Neuronal stem cell (in vitro differentiated cells): ENCODE measurements around the gene CCDC194.

Source experiments
- DNase-seq: peaks from one replicate; pipeline ENCODE4 v3.0.0-alpha.2; 2013; ENCODE audit warnings: low spot score
- H2AFZ ChIP-seq: one replicate; pipeline ENCODE4 v1.6.1; 2013; ENCODE audit warnings: mild to moderate bottlenecking, low read length, inconsistent platforms
- H2AK5ac ChIP-seq: 2 replicates; pipeline ENCODE4 v1.6.1; 2013; ENCODE audit warnings: low read depth, mild to moderate bottlenecking, inconsistent platforms, low read length, moderate library complexity, mixed read lengths
- H2BK120ac ChIP-seq: 2 replicates; pipeline ENCODE4 v1.6.1; 2013; ENCODE audit warnings: low read depth, mild to moderate bottlenecking, inconsistent platforms, low read length, moderate library complexity, mixed read lengths
- H2BK12ac ChIP-seq: one replicate; pipeline ENCODE4 v1.6.1; 2013; ENCODE audit warnings: low read length, inconsistent platforms
- H2BK15ac ChIP-seq: 2 replicates; pipeline ENCODE4 v1.6.1; 2013; ENCODE audit warnings: mild to moderate bottlenecking, low read length, inconsistent platforms, mixed read lengths
- H2BK5ac ChIP-seq: one replicate; pipeline ENCODE4 v1.6.1; 2013; ENCODE audit warnings: inconsistent platforms, mild to moderate bottlenecking, low read length, moderate library complexity
- H3K14ac ChIP-seq: one replicate; pipeline ENCODE4 v1.6.1; 2013; ENCODE audit warnings: low read length, inconsistent platforms
- H3K18ac ChIP-seq: 2 replicates; pipeline ENCODE4 v1.6.1; 2013; ENCODE audit warnings: low read length, inconsistent platforms
- H3K23ac ChIP-seq: 2 replicates; pipeline ENCODE4 v1.6.1; 2013; ENCODE audit warnings: low read depth, mild to moderate bottlenecking, mixed read lengths, low read length, inconsistent platforms; ENCODE audit not compliant: poor library complexity
- H3K27ac ChIP-seq: replicated peaks from 3 replicates; pipeline ENCODE4 v1.5.1; 2013; ENCODE audit warnings: low read length, inconsistent platforms
- H3K27me3 ChIP-seq, 3 experiments: 2 replicates each; pipeline ENCODE4 v1.6.1; 2013; ENCODE audit warnings: low read length in 3 of 3, mild to moderate bottlenecking in 2 of 3, inconsistent platforms in 1 of 3, low read depth in 1 of 3, mixed read lengths in 1 of 3, moderate library complexity in 1 of 3; ENCODE audit not compliant: control insufficient read depth in 3 of 3, insufficient read depth in 3 of 3
- H3K36me3 ChIP-seq, 2 donors: replicated peaks in 1 of 2; 2 replicates each; pipeline ENCODE4 v1.6.1; 2013; ENCODE audit warnings: low read length in 2 of 2; ENCODE audit not compliant: control insufficient read depth in 2 of 2, insufficient read depth in 2 of 2
- H3K4ac ChIP-seq: 2 replicates; pipeline ENCODE4 v1.6.1; 2013; ENCODE audit warnings: inconsistent platforms, mild to moderate bottlenecking, low read length, moderate library complexity
- H3K4me1 ChIP-seq, 2 donors: 1 replicate in 1 of 2; 2 replicates in 1 of 2; pipeline ENCODE4 v1.6.1; 2013; ENCODE audit warnings: low read length in 2 of 2, low read depth in 1 of 2; ENCODE audit not compliant: control insufficient read depth in 2 of 2, insufficient read depth in 1 of 2
- H3K4me2 ChIP-seq: one replicate; pipeline ENCODE4 v1.6.1; 2013; ENCODE audit warnings: mild to moderate bottlenecking, low read length, inconsistent platforms; ENCODE audit not compliant: insufficient read depth, poor library complexity, severe bottlenecking
- H3K4me3 ChIP-seq, 2 donors: 2 replicates each; pipeline ENCODE4 v1.5.1; 2013; ENCODE audit warnings: low read length in 2 of 2, mild to moderate bottlenecking in 2 of 2, inconsistent platforms in 1 of 2, moderate library complexity in 1 of 2
- H3K79me1 ChIP-seq: one replicate; pipeline ENCODE4 v1.6.1; 2013; ENCODE audit warnings: low read depth, mild to moderate bottlenecking, inconsistent platforms, low read length, moderate library complexity
- H3K9ac ChIP-seq: one replicate; pipeline ENCODE4 v1.6.1; 2013; ENCODE audit warnings: mild to moderate bottlenecking, low read depth, low read length, inconsistent platforms; ENCODE audit not compliant: poor library complexity
- H3K9me3 ChIP-seq, 2 donors: replicated peaks in 1 of 2; 2 replicates each; pipeline versions ENCODE3 to v1.6.1; 2013; ENCODE audit warnings: low read length in 2 of 2, mild to moderate bottlenecking in 2 of 2, inconsistent platforms in 1 of 2, low read depth in 1 of 2, mixed read lengths in 1 of 2, moderate library complexity in 1 of 2; ENCODE audit not compliant: control insufficient read depth in 2 of 2, insufficient read depth in 1 of 2
- H4K8ac ChIP-seq: one replicate; pipeline ENCODE4 v1.6.1; 2013; ENCODE audit warnings: low read depth, mild to moderate bottlenecking, inconsistent platforms, low read length, moderate library complexity
- H4K91ac ChIP-seq: one replicate; pipeline ENCODE4 v1.6.1; 2013; ENCODE audit warnings: low read length, low read depth, mild to moderate bottlenecking, inconsistent platforms; ENCODE audit not compliant: poor library complexity
- WGBS, 2 donors: extraction: QIAGEN DNeasy Blood & Tissue Kit; methylation state at CpG; one replicate each; pipeline ENCODE4 v1.1.7; 2013; ENCODE audit warnings: missing lambda C conversion rate in 2 of 2, mixed read lengths in 1 of 2; ENCODE audit not compliant: insufficient read length in 2 of 2, insufficient replicate concordance in 1 of 2; ENCODE audit errors: extremely low coverage in 2 of 2; 5-methylcytosine and 5-hydroxymethylcytosine counted together

The CCDC194 gene

DNA sequence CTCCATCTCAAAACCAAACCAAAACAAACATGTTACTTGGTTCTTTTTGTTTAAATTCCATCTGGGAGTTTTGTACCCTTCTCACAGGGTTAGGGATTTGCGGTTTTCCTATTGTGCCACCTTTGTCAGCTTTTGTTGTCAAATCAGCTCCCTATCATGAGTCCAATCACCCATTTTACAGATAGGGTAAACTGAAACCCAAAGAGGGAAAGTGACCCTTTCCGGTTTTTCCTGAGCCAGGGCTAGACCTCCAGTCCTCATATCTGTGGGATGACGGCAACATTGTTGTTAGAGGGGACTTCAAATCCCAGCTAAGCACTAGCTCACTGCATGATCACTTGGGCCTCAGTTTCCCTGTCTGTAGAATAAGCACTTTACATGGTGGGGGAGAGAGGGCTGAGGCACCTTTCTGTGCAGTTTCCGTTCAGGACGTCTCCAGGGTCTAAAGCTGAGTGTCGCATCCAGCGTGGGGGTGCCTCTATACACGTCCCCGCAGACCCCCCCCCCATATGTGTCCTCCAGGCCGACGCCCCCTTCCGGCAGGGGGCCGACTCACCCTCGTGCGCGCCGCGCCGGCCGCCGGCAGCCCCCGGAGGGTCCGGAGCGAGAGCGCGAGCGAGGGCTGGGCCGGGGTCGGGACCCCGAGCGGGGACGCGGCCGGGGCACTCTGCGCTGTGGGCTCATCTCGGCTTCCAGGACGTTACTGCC lies 3.9 kb downstream of the CCDC194 start:
- Histone ChIP-seq H2BK15ac (no peak overlapping the region), H2AFZ (peak overlapping the region; percentile 92), H3K14ac (no peak overlapping the region), H3K9me3 (peaks cover 0 to 5% of the 10 kb centered on the region in 2 donors), H3K4ac (no peak overlapping the region), H3K23ac (peak overlapping the region; percentile 5), H3K9ac (peak overlapping the region; percentile 71), H3K36me3 (no peaks in the 10 kb centered on the region), H4K91ac (no peak overlapping the region), H3K27me3 (peaks cover 0 to 8% (median 5%) of the 10 kb centered on the region in 3 experiments), H3K79me1 (peaks cover 1% of the 10 kb centered on the region), H3K27ac (peak overlapping the region; percentile 66), H4K8ac (no peak overlapping the region), H3K4me1 (peaks cover 3 to 4% of the 10 kb centered on the region in 2 donors), H3K4me3 (peak overlapping the region; percentile 47 to 75), H2BK120ac (no peak overlapping the region), H3K18ac (peak overlapping the region; percentile 78), H2BK12ac (no peak overlapping the region), H2AK5ac (peak overlapping the region; percentile 64), H3K4me2 (peak overlapping the region; percentile 85), H2BK5ac (peak overlapping the region; percentile 42)
- WGBS, 2 donors, result no CpG with 5 or more reads among the region's 37 CpGs
- no peak for DNase-seq

- Histone ChIP-seq H3K14ac (no peak overlapping the region), H3K79me1 (peaks cover 1% of the 10 kb centered on the region), H3K4me2 (no peak overlapping the region), H2AFZ (no peak overlapping the region), H3K36me3 (no peaks in the 10 kb centered on the region), H2BK120ac (no peak overlapping the region), H3K4me1 (peaks cover 3 to 4% of the 10 kb centered on the region in 2 donors), H3K4ac (no peak overlapping the region), H3K27me3 (peaks cover 0 to 8% (median 5%) of the 10 kb centered on the region in 3 experiments), H2BK12ac (no peak overlapping the region), H3K27ac (no peak overlapping the region), H4K91ac (no peak overlapping the region), H3K9ac (no peak overlapping the region), H3K23ac (no peak overlapping the region), H3K18ac (no peak overlapping the region), H4K8ac (no peak overlapping the region), H3K9me3 (peaks cover 0 to 5% of the 10 kb centered on the region in 2 donors), H3K4me3 (no peak overlapping the region), H2BK5ac (no peak overlapping the region), H2AK5ac (no peak overlapping the region), H2BK15ac (no peak overlapping the region)
- no CpG with 5 or more reads among the region's 1 CpG for WGBS, 2 donors
- DNase-seq, result no peak
Measured at GRCh38 chr19:17389288-17389687, 4.7 kb downstream of the CCDC194 start.

DNA sequence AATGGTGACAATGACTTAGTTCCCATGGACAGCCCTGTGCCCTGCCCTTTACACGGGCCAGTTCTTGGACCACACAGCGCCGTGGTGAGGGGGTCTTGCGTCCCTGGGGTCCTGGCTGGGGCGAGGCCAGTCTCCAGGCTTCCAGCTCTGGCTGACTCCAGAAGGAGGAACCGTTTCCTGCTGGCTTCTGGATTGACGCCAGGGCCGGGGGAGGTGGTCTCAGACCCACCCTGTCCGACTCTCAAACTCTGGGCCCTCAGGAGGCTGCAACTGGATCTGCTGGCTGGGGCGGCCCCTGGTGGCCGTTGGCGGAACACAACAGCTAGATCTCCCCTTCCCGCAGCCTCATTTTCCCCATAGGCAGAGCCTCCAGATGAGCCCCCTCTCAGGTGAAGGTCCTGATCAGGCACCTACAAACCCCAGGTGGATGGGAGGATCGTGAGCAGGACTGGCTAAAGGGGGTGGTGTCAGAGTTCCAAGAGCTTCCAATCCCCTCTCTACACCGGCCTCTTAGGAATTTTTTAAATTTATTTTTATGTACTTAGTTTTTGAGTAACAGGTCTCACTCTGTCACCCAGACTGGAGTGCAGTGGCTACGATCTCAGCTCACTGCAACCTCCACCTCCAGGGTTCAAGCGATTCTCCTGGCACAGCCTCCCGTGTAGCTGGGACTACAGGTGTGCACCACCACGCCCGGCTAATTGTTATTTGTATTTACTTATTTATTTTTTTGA lies 8.0 kb downstream of the CCDC194 start:
- DNase-seq, result no peak
- Histone ChIP-seq H3K9me3 (peaks cover 0 to 5% of the 10 kb centered on the region in 2 donors), H2AK5ac (peak overlapping the region; percentile 48), H3K79me1 (peaks cover 1% of the 10 kb centered on the region), H2BK5ac (no peak overlapping the region), H2BK120ac (no peak overlapping the region), H3K4me3 (no peak overlapping the region), H2BK12ac (no peak overlapping the region), H3K4me2 (no peak overlapping the region), H3K23ac (no peak overlapping the region), H3K14ac (no peak overlapping the region), H4K8ac (no peak overlapping the region), H2AFZ (peak overlapping the region; percentile 80), H2BK15ac (no peak overlapping the region), H3K9ac (peak overlapping the region; percentile 7), H3K27ac (no peak overlapping the region), H3K4ac (no peak overlapping the region), H3K18ac (no peak overlapping the region), H4K91ac (no peak overlapping the region), H3K27me3 (peaks cover 0 to 8% (median 5%) of the 10 kb centered on the region in 3 experiments), H3K36me3 (no peaks in the 10 kb centered on the region), H3K4me1 (no peaks in the 10 kb centered on the region)
- no CpG with 5 or more reads among the region's 20 CpGs for WGBS, 2 donors

- Histone ChIP-seq H3K36me3 (no peaks in the 10 kb centered on the region), H3K4me2 (no peak overlapping the region), H4K8ac (no peak overlapping the region), H3K18ac (no peak overlapping the region), H3K27ac (no peak overlapping the region), H2BK12ac (no peak overlapping the region), H4K91ac (no peak overlapping the region), H3K4me3 (no peak overlapping the region), H2BK15ac (no peak overlapping the region), H3K9ac (no peak overlapping the region), H3K4ac (no peak overlapping the region), H3K9me3 (peaks cover 2 to 6% of the 10 kb centered on the region in 2 donors), H2AK5ac (no peak overlapping the region), H2AFZ (no peak overlapping the region), H2BK5ac (no peak overlapping the region), H3K4me1 (peaks cover 6 to 7% of the 10 kb centered on the region in 2 donors), H3K23ac (no peak overlapping the region), H3K14ac (no peak overlapping the region), H2BK120ac (no peak overlapping the region), H3K27me3 (no peaks in the 10 kb centered on the region), H3K79me1 (no peaks in the 10 kb centered on the region)
- no CpG with 5 or more reads among the region's 5 CpGs for WGBS, 2 donors
- no peak for DNase-seq
Measured at GRCh38 chr19:17380426-17381138, 13.4 kb downstream of the CCDC194 start.
